H1 (cell line): Measurements from ENCODE around the gene MTFR1L. TPM values are rescaled to one million over a fixed set of nuclear protein-coding genes. Genes with fewer than 3 reads are reported as not detected.

ENCODE experiments used
- CTCF ChIA-PET: fragments of 300-600 bp; sonication (Branson Sonifier 250); formaldehyde crosslinking; loops from one replicate; lab custom pipeline; 2021; ENCODE audit not compliant: partially characterized antibody; lab: Charles Lee
- POLR2A ChIA-PET: fragments of 300-600 bp; sonication (Branson Sonifier 250); formaldehyde crosslinking; loops from one replicate; lab custom pipeline; 2021; ENCODE audit warnings: inconsistent platforms; ENCODE audit not compliant: partially characterized antibody; lab: Charles Lee
- DNase-seq, 2 experiments: peaks; one replicate each; pipeline versions ENCODE4 v3.0.0 to v3.0.0-alpha.2; 2010 to 2022; ENCODE audit warnings: low spot score in 2 of 2, low read depth in 1 of 2, mixed read lengths in 1 of 2
- FAIRE-seq: peaks from 2 replicates; lab custom pipeline; 2011; peaks lifted over from hg19 to GRCh38; lab: Jason Lieb, UNC
- H2AFZ ChIP-seq: 2 replicates; pipeline ENCODE4 v1.8.1; 2012; ENCODE audit warnings: low read length, inconsistent platforms
- H2AK5ac ChIP-seq: 2 replicates; pipeline ENCODE4 v1.6.1; 2013; ENCODE audit warnings: low read depth, low read length
- H2BK120ac ChIP-seq: replicated peaks from 2 replicates; pipeline ENCODE3; 2013; ENCODE audit warnings: low read depth, low read length, inconsistent platforms
- H2BK12ac ChIP-seq: 2 replicates; pipeline ENCODE4 v1.6.1; 2013; ENCODE audit warnings: low read depth, low read length
- H2BK15ac ChIP-seq: 2 replicates; pipeline ENCODE4 v1.6.1; 2013; ENCODE audit warnings: low read length
- H2BK20ac ChIP-seq: 2 replicates; pipeline ENCODE4 v1.6.1; 2013; ENCODE audit warnings: low read length
- H2BK5ac ChIP-seq: 2 replicates; pipeline ENCODE4 v1.6.1; 2013; ENCODE audit warnings: low read depth, low read length
- H3K14ac ChIP-seq: 2 replicates; pipeline ENCODE4 v1.6.1; 2013; ENCODE audit warnings: inconsistent platforms; ENCODE audit not compliant: insufficient read length
- H3K18ac ChIP-seq: 2 replicates; pipeline ENCODE4 v1.6.1; 2013; ENCODE audit warnings: low read length; ENCODE audit errors: extremely low read depth
- H3K23ac ChIP-seq: 2 replicates; pipeline ENCODE4 v1.6.1; 2013; ENCODE audit warnings: inconsistent platforms; ENCODE audit not compliant: insufficient read length
- H3K23me2 ChIP-seq: 2 replicates; pipeline ENCODE4 v1.6.1; 2013; ENCODE audit warnings: low read depth, low read length
- H3K27ac ChIP-seq: 2 replicates; pipeline ENCODE4 v1.6.1; 2011; ENCODE audit warnings: low read depth, low read length, inconsistent platforms
- H3K27me3 ChIP-seq, 4 experiments: replicated peaks in 1 of 4; 1 replicate in 1 of 4; 2 replicates in 3 of 4; pipeline versions ENCODE4 v1.6.1 to v1.8.1; 2011 to 2013; ENCODE audit warnings: low read length in 3 of 4, mild to moderate bottlenecking in 3 of 4, inconsistent platforms in 2 of 4, mixed read lengths in 2 of 4, moderate library complexity in 1 of 4; ENCODE audit not compliant: control insufficient read depth in 3 of 4, insufficient read depth in 3 of 4; ENCODE audit errors: extremely low read depth in 1 of 4
- H3K36me3 ChIP-seq, 4 experiments: 2 replicates each; pipeline versions ENCODE4 v1.6.1 to v1.8.1; 2011 to 2013; ENCODE audit warnings: mild to moderate bottlenecking in 4 of 4, low read length in 3 of 4, moderate library complexity in 2 of 4, control low read depth in 1 of 4, inconsistent platforms in 1 of 4; ENCODE audit not compliant: insufficient read depth in 4 of 4, control insufficient read depth in 2 of 4
- H3K4ac ChIP-seq: replicated peaks from 2 replicates; pipeline ENCODE3; 2013; ENCODE audit warnings: low read length, low read depth, mixed read lengths, inconsistent platforms; ENCODE audit not compliant: insufficient read length
- H3K4me1 ChIP-seq, 4 experiments: replicated peaks in 1 of 4; 1 replicate in 1 of 4; 2 replicates in 3 of 4; pipeline versions ENCODE4 v1.6.1 to v1.8.1; 2011 to 2013; ENCODE audit warnings: low read length in 3 of 4, inconsistent platforms in 2 of 4, mixed read lengths in 1 of 4; ENCODE audit not compliant: insufficient read depth in 4 of 4, control insufficient read depth in 3 of 4
- H3K4me2 ChIP-seq, 2 experiments: 2 replicates each; pipeline versions ENCODE4 v1.6.1 to v1.8.1; 2011 to 2013; ENCODE audit warnings: low read depth in 2 of 2, low read length in 2 of 2, control low read depth in 1 of 2, inconsistent platforms in 1 of 2, mild to moderate bottlenecking in 1 of 2; ENCODE audit not compliant: insufficient read depth in 1 of 2
- H3K4me3 ChIP-seq, 4 experiments: fragments of 200-600, 300-600 bp in 1 of 4; sonication (generic), shearing (Covaris generic), sonication (Bioruptor Twin) in 1 of 4; 2 replicates each; pipeline versions ENCODE4 v1.5.1 to v1.8.1; 2011 to 2016; ENCODE audit warnings: low read length in 4 of 4, low read depth in 3 of 4, control low read depth in 2 of 4, inconsistent platforms in 2 of 4, mild to moderate bottlenecking in 2 of 4, mixed read lengths in 1 of 4, moderate library complexity in 1 of 4; ENCODE audit not compliant: insufficient read depth in 2 of 4; ENCODE audit errors: extremely low read depth in 1 of 4
- H3K56ac ChIP-seq: replicated peaks from 2 replicates; pipeline ENCODE3; 2013; ENCODE audit warnings: low read depth, mild to moderate bottlenecking, mixed read lengths, low read length, inconsistent platforms; ENCODE audit not compliant: insufficient read length
- H3K79me1 ChIP-seq: 2 replicates; pipeline ENCODE4 v1.6.1; 2013; ENCODE audit warnings: low read depth, low read length, control low read depth
- H3K79me2 ChIP-seq, 2 experiments: 2 replicates each; pipeline versions ENCODE4 v1.6.1 to v1.8.1; 2012 to 2013; ENCODE audit warnings: low read length in 2 of 2, mild to moderate bottlenecking in 2 of 2, inconsistent platforms in 1 of 2; ENCODE audit not compliant: insufficient read depth in 2 of 2, control insufficient read depth in 1 of 2
- H3K9ac ChIP-seq, 4 experiments: replicated peaks in 1 of 4; 1 replicate in 1 of 4; 2 replicates in 3 of 4; pipeline versions ENCODE4 v1.6.1 to v1.8.1; 2011 to 2013; ENCODE audit warnings: low read depth in 3 of 4, low read length in 3 of 4, control low read depth in 2 of 4, mild to moderate bottlenecking in 2 of 4, moderate library complexity in 2 of 4, inconsistent platforms in 1 of 4; ENCODE audit errors: extremely low read depth in 1 of 4
- H3K9me3 ChIP-seq, 2 experiments: 2 replicates each; pipeline versions ENCODE4 v1.6.1 to v1.8.1; 2012 to 2013; ENCODE audit warnings: mild to moderate bottlenecking in 2 of 2, moderate library complexity in 2 of 2, control low read depth in 1 of 2, inconsistent platforms in 1 of 2, low read depth in 1 of 2, low read length in 1 of 2, mixed read lengths in 1 of 2; ENCODE audit not compliant: insufficient read depth in 2 of 2
- H4K20me1 ChIP-seq, 2 experiments: replicated peaks in 1 of 2; 2 replicates each; pipeline versions ENCODE3 to v1.8.1; 2011 to 2013; ENCODE audit warnings: inconsistent platforms in 2 of 2, low read length in 2 of 2, mild to moderate bottlenecking in 1 of 2; ENCODE audit not compliant: insufficient read depth in 2 of 2, control insufficient read depth in 1 of 2
- H4K5ac ChIP-seq: 2 replicates; pipeline ENCODE4 v1.6.1; 2013; ENCODE audit warnings: low read length, low read depth, mixed read lengths, inconsistent platforms; ENCODE audit not compliant: insufficient read length
- H4K8ac ChIP-seq: 2 replicates; pipeline ENCODE4 v1.8.0; 2013; ENCODE audit warnings: mild to moderate bottlenecking, moderate library complexity, low read length, inconsistent platforms; ENCODE audit not compliant: insufficient read depth; ENCODE audit errors: extremely low read depth
- H4K91ac ChIP-seq: replicated peaks from 2 replicates; pipeline ENCODE3; 2013; ENCODE audit warnings: low read length, mixed read lengths, inconsistent platforms; ENCODE audit not compliant: insufficient read length
- WGBS, 2 experiments: shearing (Covaris generic) in 1 of 2; methylation state at CpG; one replicate each; pipeline versions ENCODE4 v1.1.6 to v1.1.7; 2013 to 2015; ENCODE audit warnings: low lambda C conversion rate in 2 of 2, mixed read lengths in 2 of 2, inconsistent platforms in 1 of 2, low coverage in 1 of 2, missing lambda C conversion rate in 1 of 2; ENCODE audit not compliant: insufficient replicate concordance in 2 of 2, insufficient coverage in 1 of 2, insufficient read length in 1 of 2; ENCODE audit errors: extremely low coverage in 1 of 2, missing lambda C conversion rate in 1 of 2; 5-methylcytosine and 5-hydroxymethylcytosine counted together
- polyA plus RNA-seq, 7 experiments: library from polyadenylated mRNA; depleted of rRNA in 3 of 7; stranded (reverse) in 5 of 7; unstranded in 2 of 7; fragments of >200 nt in 5 of 7; fragments of 200-250 nt in 2 of 7; gene quantifications; 1 replicate in 5 of 7; 2 replicates in 1 of 7; 4 replicates in 1 of 7; pipeline versions ENCODE4 v1.2.1 to v1.2.3, GENCODE V29; 2011 to 2013; ENCODE audit warnings: missing spikeins in 2 of 7, mixed read lengths in 2 of 7
- total RNA-seq: library from RNA; stranded (reverse); fragmentation: NEBNext Ultra II Directional; extraction: Animal tissue kit (Norgen Biotek cat#: 25700); gene quantifications from 2 replicates; pipeline ENCODE4 v1.2.1, GENCODE V29; 2021
- TF ChIP-seq, protein P1 (sequence below): IDR thresholded peaks from 2 replicates; pipeline ENCODE4 v1.6.1; 2011; ENCODE audit warnings: low read depth, mild to moderate bottlenecking, low read length; ENCODE audit not compliant: insufficient read depth
- TF ChIP-seq, protein P2 (sequence below): IDR thresholded peaks from 2 replicates; pipeline ENCODE4 v1.6.1; 2012; ENCODE audit warnings: low read length, inconsistent platforms

Gene MTFR1L
- total and polyA plus RNA-seq, 2 of the 8 experiments (the other 6 are each of a cell fraction or from before 2014, with no cell fraction given): 20.8 to 23.1 TPM

DNA sequence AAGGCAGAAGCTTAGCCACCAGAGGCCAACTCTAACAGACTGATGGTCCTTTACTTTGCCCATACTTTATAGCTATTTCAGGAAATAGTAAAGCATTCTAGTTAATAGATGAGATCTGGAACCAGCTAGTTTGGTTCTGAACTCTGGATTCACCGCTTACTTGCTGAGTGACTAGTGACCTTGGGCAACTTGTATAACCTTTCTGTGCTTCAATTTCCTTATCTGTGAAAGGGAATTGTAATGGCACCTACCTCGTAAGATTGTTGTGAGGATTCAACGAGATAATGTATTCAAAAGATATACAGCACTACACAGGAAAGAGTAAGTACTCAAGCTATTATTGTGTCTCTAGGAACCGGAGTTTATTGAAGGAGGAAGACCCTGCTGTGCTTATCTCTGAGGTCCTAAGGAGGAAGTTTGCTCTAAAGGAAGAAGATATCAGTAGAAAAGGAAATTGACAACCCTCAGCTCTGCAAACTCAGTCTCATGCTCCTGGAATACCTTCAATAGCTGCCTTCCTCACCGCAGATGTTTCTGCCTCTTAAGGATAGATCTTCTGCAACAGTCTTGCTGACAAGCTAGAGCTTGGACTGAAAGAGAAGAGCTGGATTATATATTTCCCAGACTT, 11.9 kb downstream of the MTFR1L start:
- Histone ChIP-seq H4K20me1 (peaks cover 2 to 4% of the 10 kb centered on the region in 2 experiments), H3K4me3 (no peak overlapping the region), H2AFZ (no peak overlapping the region), H3K4ac (no peak overlapping the region), H3K79me2 (no peaks in the 10 kb centered on the region), H3K4me1 (no peaks in the 10 kb centered on the region), H4K5ac (no peak overlapping the region), H3K9ac (no peak overlapping the region), H3K36me3 (peaks cover 23 to 87% (median 66%) of the 10 kb centered on the region in 4 experiments), H3K79me1 (no peaks in the 10 kb centered on the region; the same call in 1 of the 2 replicates), H4K91ac (no peak overlapping the region), H3K14ac (no peak overlapping the region), H2BK120ac (no peak overlapping the region), H3K9me3 (no peaks in the 10 kb centered on the region), H3K56ac (no peak overlapping the region), H3K18ac (no peak overlapping the region), H3K23me2 (no peaks in the 10 kb centered on the region), H2BK12ac (no peak overlapping the region), H2BK20ac (no peak overlapping the region), H3K4me2 (no peak overlapping the region), H2BK5ac (no peak overlapping the region), H2BK15ac (no peak overlapping the region), H4K8ac (no peak overlapping the region), H3K23ac (no peak overlapping the region), H3K27ac (no peak overlapping the region), H3K27me3 (no peaks in the 10 kb centered on the region), H2AK5ac (no peak overlapping the region)
- no peak for DNase-seq
- no peak for FAIRE-seq
- CTCF ChIA-PET: interaction anchor here (0.6 to 1.7 kb wide), 9 partner anchors 10 to 266 kb away, joined by 3 to 6 read pairs (median 3); partner anchors contain the start of genes MTFR1L and PAFAH2
- POLR2A ChIA-PET: interaction anchor here (1.0 to 1.4 kb wide), 4 partner anchors 8 to 16 kb away, joined by 3 to 4 read pairs (median 4); no protein-coding TSS in a partner anchor
- TF ChIP-seq, protein P1, sequence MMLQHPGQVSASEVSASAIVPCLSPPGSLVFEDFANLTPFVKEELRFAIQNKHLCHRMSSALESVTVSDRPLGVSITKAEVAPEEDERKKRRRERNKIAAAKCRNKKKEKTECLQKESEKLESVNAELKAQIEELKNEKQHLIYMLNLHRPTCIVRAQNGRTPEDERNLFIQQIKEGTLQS: no peak
- TF ChIP-seq, protein P2, sequence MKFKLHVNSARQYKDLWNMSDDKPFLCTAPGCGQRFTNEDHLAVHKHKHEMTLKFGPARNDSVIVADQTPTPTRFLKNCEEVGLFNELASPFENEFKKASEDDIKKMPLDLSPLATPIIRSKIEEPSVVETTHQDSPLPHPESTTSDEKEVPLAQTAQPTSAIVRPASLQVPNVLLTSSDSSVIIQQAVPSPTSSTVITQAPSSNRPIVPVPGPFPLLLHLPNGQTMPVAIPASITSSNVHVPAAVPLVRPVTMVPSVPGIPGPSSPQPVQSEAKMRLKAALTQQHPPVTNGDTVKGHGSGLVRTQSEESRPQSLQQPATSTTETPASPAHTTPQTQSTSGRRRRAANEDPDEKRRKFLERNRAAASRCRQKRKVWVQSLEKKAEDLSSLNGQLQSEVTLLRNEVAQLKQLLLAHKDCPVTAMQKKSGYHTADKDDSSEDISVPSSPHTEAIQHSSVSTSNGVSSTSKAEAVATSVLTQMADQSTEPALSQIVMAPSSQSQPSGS: no peak
- WGBS, 2 experiments: 70% methylated on average over 5 of the region's 5 CpGs; no CpG with 5 or more reads in 1 of the 2 experiments
